ENCODE data around the gene PRDM5.
A peak's percentile ranks its signal among the peaks of the same experiment; 100 is the strongest.

The PRDM5 gene

DNA sequence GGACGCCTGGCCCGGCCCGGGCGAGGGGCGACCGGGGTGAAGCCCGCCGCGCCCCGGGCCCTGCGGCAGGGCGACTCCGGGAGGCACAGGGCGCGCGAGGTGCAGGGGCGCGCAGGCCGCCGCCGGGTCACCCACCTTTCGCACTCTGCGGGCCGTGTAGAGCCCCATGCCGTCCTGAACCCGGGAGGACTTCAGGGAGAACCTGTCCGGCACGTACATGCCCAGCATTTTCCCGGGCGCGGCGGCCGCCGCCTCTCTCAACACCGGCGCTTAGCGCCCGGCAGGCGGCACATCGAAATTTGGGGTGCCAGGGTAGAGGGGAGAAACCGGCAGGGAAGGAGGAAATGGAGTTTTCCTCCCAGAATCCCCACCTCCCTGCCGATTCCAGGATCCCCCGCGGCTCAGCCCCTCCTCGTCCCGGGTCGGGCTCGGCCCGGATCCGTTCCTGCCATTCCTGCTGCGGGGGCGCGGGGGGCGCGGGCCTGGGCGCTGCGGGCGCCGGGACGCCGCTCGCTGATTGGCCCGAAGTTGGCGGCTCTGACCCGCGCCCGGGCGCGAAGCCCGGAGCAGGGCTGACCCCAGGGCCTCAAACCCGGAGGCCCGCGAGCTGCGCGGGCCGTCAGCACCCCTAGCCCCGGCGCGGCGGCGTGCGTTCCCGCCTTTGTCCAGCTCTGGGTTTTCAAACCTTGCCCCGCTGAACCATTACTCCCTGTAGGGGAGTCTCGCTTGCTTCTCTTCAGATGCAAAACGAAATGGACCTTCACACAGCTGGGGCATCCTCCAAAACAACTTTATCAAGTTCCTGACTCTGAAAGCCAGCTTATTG, at the start of gene PRDM5:
Gene PRDM5 (minus strand): TSS at position 346 of the 826 bp plus-strand sequence. CDS start 118 bp downstream, at position 228.
- CTCF ChIA-PET: interaction anchor here (1.2 kb wide), 1 partner anchor 78 kb away, joined by 3 read pairs; no protein-coding TSS in a partner anchor
- Mint-ChIP-seq H3K36me3 (no peaks in the 10 kb centered on the region), H3K27ac (peak within 1 kb of the TSS; percentile 63), H3K27me3 (peaks cover 37% of the 10 kb centered on the region), H3K4me3 (peak within 1 kb of the TSS; percentile 75), H3K4me1 (peaks cover 12% of the 10 kb centered on the region), H3K9me3 (no peaks in the 10 kb centered on the region)
- peak; percentile 42 for DNase-seq

DNA sequence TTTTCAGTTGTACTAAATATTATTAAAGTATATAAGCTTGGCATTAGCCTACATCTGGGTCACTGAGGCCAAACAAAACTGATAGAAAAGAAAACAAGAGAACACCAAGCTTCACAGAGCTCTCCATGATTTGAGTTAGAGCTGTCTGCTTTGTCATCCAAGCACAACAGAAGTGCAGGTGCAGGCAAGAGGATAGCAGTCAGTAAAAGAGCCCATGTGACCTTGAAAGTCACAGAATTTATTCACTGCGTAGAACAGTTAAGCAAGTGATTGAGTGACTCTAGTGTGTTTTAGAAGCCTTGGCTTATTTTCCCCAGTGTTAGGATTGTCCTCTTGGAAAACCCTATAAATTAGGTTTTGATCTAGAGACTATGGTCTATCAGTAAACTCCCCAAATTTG, 49.4 kb upstream of the PRDM5 start:
- no peak for DNase-seq
- CTCF ChIA-PET: no interaction called here
- no peaks in the 10 kb centered on the region for H3K27me3 Mint-ChIP-seq
- no peak overlapping the region for H3K4me3 Mint-ChIP-seq
- no peaks in the 10 kb centered on the region for H3K9me3 Mint-ChIP-seq
- no peak overlapping the region for H3K27ac Mint-ChIP-seq
- H3K4me1 Mint-ChIP-seq: no peaks in the 10 kb centered on the region
- no peaks in the 10 kb centered on the region for H3K36me3 Mint-ChIP-seq

DNA sequence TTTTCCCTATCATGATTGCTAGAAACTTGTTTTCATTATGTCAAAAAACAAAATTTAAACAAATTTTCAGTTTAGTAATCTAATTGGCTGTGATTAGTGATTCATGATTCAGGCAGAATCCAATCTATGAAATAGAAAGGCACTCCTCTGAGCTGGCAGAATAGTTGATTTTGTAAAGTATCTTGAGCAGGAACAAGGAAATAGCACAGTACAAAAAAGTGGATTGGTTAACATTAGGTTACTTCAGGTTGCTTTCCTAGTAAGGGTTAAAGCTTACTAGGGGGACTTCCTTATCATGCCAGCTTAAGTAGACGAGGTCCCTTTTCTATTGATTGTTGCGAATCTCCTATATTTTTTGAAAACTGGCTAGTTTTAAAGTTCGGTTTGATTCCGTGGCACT, 43.4 kb upstream of the PRDM5 start:
- no peak overlapping the region for H3K4me3 Mint-ChIP-seq
- CTCF ChIA-PET: no interaction called here
- H3K27ac Mint-ChIP-seq: no peak overlapping the region
- no peaks in the 10 kb centered on the region for H3K9me3 Mint-ChIP-seq
- H3K4me1 Mint-ChIP-seq: no peaks in the 10 kb centered on the region
- DNase-seq: no peak
- H3K36me3 Mint-ChIP-seq: no peaks in the 10 kb centered on the region
- no peaks in the 10 kb centered on the region for H3K27me3 Mint-ChIP-seq

DNA sequence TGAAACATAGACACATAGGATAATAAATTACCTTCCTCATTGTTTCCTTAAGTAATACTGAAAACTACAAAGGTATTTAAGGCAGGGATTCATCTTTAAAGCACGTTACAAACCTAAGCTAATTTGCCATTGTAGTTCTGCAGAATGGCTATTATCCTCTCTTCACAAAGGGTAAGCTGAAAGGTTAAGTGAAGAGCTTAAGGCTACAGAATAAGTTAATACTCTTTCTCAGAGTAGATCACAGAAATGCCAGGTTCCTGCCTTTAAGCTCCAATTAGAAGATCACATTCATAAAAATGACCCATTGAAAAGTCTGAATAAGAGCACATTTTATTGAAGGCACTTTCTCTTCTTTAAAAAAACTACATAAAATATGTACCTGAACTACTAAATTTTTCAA, 42.1 kb upstream of the PRDM5 start:
- Mint-ChIP-seq H3K4me1 (no peaks in the 10 kb centered on the region), H3K9me3 (no peaks in the 10 kb centered on the region), H3K36me3 (no peaks in the 10 kb centered on the region), H3K4me3 (no peak overlapping the region), H3K27me3 (no peaks in the 10 kb centered on the region), H3K27ac (no peak overlapping the region)
- DNase-seq: no peak
- CTCF ChIA-PET: no interaction called here

DNA sequence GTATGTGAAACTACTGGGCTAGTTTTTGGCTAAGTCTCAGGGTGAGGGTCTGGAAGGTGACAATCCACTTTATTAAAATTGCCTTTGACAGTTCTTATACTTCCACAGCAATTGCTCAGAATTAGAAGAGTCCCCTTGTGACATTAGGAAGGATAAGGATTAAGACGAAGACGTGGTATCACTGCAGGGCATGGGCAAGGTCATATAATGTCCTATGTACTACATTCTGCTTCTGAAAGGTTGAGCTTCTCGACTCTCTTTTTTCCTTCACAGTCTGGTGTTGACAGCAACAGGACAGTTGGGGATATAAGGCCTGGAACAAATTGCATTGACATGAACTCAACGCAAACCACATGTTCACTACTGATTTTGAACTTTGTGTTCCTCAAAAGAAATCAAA, 40.9 kb upstream of the PRDM5 start:
- Mint-ChIP-seq H3K4me1 (no peaks in the 10 kb centered on the region), H3K9me3 (no peaks in the 10 kb centered on the region), H3K27me3 (no peaks in the 10 kb centered on the region), H3K36me3 (no peaks in the 10 kb centered on the region), H3K4me3 (no peak overlapping the region), H3K27ac (no peak overlapping the region)
- no peak for DNase-seq
- CTCF ChIA-PET: no interaction called here

DNA sequence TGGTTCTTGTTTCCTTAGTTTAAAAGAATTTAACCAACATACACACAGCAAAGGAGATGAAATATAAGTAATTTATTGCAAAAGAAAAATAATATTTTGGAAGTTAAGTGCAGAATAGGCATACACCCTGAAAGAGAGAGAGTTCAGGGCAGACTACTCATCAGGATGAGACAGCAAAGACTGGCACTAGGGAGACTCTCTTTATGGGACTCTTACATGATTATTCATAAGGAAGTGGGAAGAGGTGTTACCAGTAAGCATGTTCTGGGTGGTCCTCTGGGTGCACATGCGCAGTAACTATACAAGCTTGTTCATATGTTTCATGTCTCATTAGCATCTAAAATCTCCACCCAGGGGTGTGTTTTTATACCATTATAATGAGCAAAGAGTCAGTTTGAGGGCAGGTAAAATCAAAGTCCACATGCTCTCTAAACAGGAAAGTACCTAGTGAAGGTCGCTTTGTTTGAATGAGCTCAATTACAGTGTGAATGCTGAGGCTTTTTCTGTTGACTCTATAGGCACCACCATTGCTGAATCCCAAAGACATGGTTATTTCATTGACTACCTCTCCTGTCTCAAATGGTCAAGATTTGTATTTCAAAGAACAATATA, 38.2 kb upstream of the PRDM5 start:
- CTCF ChIA-PET: no interaction called here
- Mint-ChIP-seq H3K9me3 (no peaks in the 10 kb centered on the region), H3K4me3 (no peak overlapping the region), H3K4me1 (no peaks in the 10 kb centered on the region), H3K36me3 (no peaks in the 10 kb centered on the region), H3K27ac (no peak overlapping the region), H3K27me3 (no peaks in the 10 kb centered on the region)
- no peak for DNase-seq

DNA sequence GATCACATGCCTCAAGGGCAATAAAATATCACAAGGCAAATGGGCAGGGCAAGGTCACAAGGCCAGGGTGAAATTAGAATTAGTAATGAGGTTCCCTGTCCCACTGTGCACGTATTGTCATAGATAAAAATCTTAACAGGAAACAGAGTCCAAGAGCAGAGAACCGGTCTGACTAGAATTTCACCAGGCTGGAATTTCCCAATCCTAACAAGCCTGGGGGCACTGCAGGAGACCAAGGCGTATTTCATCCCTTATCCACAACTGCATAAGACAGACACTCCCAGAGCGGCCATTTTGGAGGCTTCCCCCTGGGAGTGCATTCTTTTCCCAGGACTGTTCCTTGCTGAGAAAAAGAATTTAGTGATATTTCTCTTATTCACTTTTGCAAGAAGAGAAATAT, 25.9 kb upstream of the PRDM5 start:
- H3K27me3 Mint-ChIP-seq: no peaks in the 10 kb centered on the region
- no peak overlapping the region for H3K4me3 Mint-ChIP-seq
- CTCF ChIA-PET: no interaction called here
- no peaks in the 10 kb centered on the region for H3K36me3 Mint-ChIP-seq
- peaks cover 12% of the 10 kb centered on the region for H3K9me3 Mint-ChIP-seq
- no peak for DNase-seq
- no peak overlapping the region for H3K27ac Mint-ChIP-seq
- no peaks in the 10 kb centered on the region for H3K4me1 Mint-ChIP-seq

DNA sequence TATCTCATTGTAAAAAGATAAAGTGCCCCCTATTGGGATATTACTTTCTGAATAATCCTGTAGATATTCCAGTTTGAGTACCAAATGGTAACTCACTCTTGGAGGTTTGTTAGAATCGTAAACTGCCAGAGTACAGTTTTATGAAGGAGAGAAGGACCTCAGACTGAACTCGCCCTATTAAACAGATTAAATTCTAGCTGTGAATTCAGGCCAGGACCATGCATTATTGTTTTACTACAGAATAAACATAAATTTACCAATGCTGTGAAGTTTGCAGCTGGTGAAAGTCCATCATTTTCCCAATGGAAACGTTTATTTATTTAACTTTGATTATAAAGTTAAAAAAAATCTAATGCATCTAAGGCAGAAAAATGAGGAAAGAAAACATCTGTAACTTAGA, 20.2 kb upstream of the PRDM5 start:
- Mint-ChIP-seq H3K4me1 (no peaks in the 10 kb centered on the region), H3K9me3 (no peaks in the 10 kb centered on the region), H3K36me3 (no peaks in the 10 kb centered on the region), H3K27ac (no peak overlapping the region), H3K27me3 (no peaks in the 10 kb centered on the region), H3K4me3 (no peak overlapping the region)
- CTCF ChIA-PET: no interaction called here
- DNase-seq: no peak

DNA sequence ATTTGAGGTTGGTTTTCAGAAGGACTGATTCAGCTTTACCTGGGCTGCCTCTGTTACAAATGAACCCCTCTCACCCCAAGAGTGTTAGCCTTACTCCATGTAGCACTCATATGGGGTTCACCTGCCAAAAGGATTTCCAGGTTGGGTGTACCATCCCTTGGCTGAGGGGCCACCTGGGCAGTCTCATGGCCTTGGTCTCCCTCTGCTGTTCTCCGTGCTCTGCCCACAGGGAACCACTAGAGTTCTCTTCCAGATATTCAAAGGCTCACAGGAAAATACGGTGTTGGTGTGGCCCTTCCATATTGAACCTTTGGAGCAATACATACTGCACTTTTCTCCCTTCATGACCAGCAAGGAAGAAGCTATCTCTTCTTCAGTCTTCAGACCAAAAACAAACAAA, 18.0 kb upstream of the PRDM5 start:
- H3K27me3 Mint-ChIP-seq: no peaks in the 10 kb centered on the region
- no peaks in the 10 kb centered on the region for H3K9me3 Mint-ChIP-seq
- no peak overlapping the region for H3K4me3 Mint-ChIP-seq
- no peak for DNase-seq
- H3K36me3 Mint-ChIP-seq: no peaks in the 10 kb centered on the region
- H3K27ac Mint-ChIP-seq: no peak overlapping the region
- CTCF ChIA-PET: no interaction called here
- H3K4me1 Mint-ChIP-seq: no peaks in the 10 kb centered on the region

DNA sequence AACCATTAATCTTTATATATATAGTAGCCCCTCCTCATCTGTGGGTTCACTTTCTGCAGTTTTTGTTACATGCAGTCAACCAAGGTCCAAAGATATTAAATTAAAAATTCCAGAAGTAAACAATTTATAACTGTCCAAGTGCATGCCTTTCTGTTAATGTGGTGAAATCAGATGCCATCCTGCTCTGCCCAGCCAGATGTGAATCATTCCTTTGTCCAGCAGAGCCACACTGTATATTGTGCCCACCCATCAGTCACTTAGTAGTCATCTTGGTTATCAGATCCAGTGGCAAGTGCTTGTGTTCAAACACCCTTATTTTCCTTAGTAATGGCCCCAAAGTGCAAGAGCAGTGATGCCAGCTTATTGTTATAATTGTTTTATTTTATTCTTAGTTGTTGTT, 17.2 kb upstream of the PRDM5 start:
- Mint-ChIP-seq H3K27me3 (no peaks in the 10 kb centered on the region), H3K27ac (no peak overlapping the region), H3K9me3 (no peaks in the 10 kb centered on the region), H3K36me3 (no peaks in the 10 kb centered on the region), H3K4me3 (no peak overlapping the region), H3K4me1 (no peaks in the 10 kb centered on the region)
- CTCF ChIA-PET: no interaction called here
- DNase-seq: no peak

DNA sequence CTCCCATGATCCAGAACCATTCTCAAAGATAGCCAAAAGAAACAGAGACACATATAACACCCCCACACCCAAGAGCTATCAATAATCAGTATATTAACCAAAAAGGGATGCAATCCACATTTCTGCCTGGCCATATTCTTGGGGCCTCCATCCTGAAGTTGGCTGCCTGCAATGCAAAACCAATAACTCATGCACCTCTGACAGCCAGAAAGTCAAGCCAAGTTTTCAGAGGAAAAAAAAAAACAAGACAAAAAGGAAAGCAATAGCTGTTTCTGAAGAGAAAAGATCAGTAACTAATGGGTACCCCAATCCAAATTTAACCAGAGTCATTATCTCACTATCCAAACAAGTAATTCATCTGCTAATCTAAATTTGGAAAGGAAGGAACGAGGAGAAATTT, 7.3 kb upstream of the PRDM5 start:
- H3K27me3 Mint-ChIP-seq: peaks cover 4% of the 10 kb centered on the region
- H3K4me3 Mint-ChIP-seq: no peak overlapping the region
- no peaks in the 10 kb centered on the region for H3K9me3 Mint-ChIP-seq
- no peak overlapping the region for H3K27ac Mint-ChIP-seq
- no peaks in the 10 kb centered on the region for H3K36me3 Mint-ChIP-seq
- H3K4me1 Mint-ChIP-seq: no peaks in the 10 kb centered on the region
- DNase-seq: no peak
- CTCF ChIA-PET: no interaction called here

DNA sequence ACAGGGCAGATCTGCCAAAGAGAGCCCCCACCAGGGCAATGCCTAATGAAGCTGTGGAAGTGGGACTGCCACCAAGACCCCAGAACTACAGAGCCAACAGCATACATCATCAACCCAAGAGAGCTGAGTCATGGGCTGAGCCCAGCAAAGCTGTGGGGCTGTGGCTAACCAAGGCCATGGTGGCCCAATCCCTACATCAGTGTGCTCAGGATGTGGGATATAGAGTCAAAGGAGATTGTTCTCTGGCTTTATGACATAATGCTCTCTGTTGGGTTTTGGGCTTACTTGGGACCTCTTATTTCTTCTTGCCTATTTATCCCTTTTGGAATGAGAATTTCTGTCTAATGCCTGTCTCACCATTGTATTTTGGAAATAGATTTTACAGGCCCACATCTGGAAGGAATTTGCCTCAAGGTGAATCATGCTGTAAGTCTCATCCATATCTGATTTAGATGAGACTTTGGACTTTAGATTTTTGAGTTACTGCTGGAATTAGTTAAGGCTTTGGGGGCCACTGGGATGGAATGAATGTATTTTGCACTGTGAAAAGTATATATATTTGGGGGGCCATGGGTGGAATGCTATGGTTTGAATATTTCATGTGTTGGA, 5.4 kb upstream of the PRDM5 start:
- CTCF ChIA-PET: no interaction called here
- Mint-ChIP-seq H3K27me3 (peaks cover 20% of the 10 kb centered on the region), H3K4me3 (no peak overlapping the region), H3K36me3 (no peaks in the 10 kb centered on the region), H3K27ac (no peak overlapping the region), H3K9me3 (no peaks in the 10 kb centered on the region), H3K4me1 (peaks cover 3% of the 10 kb centered on the region)
- no peak for DNase-seq

DNA sequence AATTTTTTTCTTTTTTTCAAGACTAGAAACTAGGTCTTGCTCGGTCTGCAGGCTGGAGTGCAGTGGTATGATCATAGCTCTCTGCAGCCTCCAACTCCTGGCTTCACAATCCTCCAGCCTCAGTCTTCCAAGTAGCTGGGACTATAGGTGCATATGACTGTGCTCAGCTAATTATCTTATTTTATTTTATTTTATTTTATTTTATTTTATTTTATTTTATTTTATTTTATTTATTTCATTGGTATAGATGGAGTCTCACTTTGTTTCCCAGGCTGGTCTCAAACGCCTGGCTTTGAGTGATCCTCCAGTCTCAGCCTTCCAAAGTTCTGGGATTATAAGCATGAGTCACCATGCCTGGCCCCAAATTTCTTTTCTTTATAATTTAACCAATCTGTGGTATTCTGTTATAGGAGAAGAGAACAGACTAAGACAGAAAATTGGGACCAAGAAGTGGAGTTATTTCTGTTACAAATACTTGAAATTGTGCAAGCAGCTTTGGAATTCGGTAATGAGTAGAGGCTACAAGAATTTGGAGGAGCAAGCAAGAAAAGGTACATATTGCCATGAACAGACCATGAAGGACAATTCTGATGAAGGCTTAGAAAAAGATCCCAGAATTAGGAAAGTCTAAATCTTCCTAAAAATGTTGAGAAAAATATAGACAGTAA, 4.0 kb upstream of the PRDM5 start:
- Mint-ChIP-seq H3K36me3 (no peaks in the 10 kb centered on the region), H3K27ac (no peak overlapping the region), H3K27me3 (peaks cover 34% of the 10 kb centered on the region), H3K4me3 (no peak overlapping the region), H3K4me1 (peaks cover 9% of the 10 kb centered on the region), H3K9me3 (no peaks in the 10 kb centered on the region)
- DNase-seq: no peak
- CTCF ChIA-PET: no interaction called here

DNA sequence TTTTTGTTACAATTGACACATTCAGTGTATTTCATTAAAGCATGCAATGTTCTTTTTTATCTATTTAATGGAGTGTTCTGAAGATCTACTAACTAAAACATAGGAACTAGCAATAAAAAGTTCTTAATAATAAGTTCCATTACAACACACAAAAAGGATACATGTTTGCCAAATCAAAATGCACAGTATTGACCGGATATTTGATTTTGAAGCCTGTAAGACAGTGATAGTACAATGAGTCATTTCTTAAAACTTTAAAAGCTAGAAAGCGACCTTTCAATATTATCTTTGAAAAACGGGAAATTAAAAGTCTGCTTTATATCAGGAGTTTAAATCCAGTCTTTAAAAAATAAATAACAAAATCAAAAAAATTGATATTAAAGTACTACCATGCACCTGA, 2.4 kb upstream of the PRDM5 start:
- CTCF ChIA-PET: no interaction called here
- Mint-ChIP-seq H3K27me3 (peaks cover 38% of the 10 kb centered on the region), H3K27ac (no peak overlapping the region)

DNA sequence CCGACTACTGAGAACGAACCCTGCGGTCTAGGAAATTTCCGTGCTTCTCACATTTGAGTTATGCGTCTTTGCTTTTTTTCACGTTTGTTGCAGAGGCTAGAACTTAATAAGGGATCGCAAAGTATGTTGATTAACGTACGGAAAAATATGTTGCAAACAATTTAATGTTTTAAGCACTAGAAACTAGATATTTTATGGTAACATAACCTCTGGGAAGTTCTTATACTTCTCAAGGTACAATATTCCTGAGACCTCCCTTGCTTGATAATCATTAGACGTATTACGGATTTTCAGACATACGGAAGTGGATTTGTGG, 639 bp upstream of the PRDM5 start:
- no peak for DNase-seq
- Mint-ChIP-seq H3K4me3 (peak overlapping the region; percentile 75), H3K27ac (no peak overlapping the region), H3K36me3 (no peaks in the 10 kb centered on the region), H3K9me3 (no peaks in the 10 kb centered on the region), H3K27me3 (peaks cover 38% of the 10 kb centered on the region), H3K4me1 (peaks cover 12% of the 10 kb centered on the region)
- CTCF ChIA-PET: interaction anchor here (1.2 kb wide), 1 partner anchor 79 kb away, joined by 3 read pairs; no protein-coding TSS in a partner anchor

More for the DNA sequence above, 2.4 kb upstream of the PRDM5 start:
- H3K9me3 Mint-ChIP-seq: no peaks in the 10 kb centered on the region
- no peak for DNase-seq
- H3K4me1 Mint-ChIP-seq: peaks cover 12% of the 10 kb centered on the region
- H3K4me3 Mint-ChIP-seq: no peak overlapping the region
- no peaks in the 10 kb centered on the region for H3K36me3 Mint-ChIP-seq

Data from activated naive CD4-positive, alpha-beta T cell treated with anti-CD3 and anti-CD28 coated beads, Interleukin-2, amount 10 ng/mL, durations not matched to agents 7 days and 5 days (primary cell).